NCI-H446 treated with DMSO at 0.1 percent for 48 hours (cell line): ENCODE measurements around the gene SMIM1.
"Not testable (repeated sequence)": the region's sequence is repeated elsewhere in the genome, so short reads cannot be mapped to it uniquely, and the experiment has no call there.

ENCODE experiments used
- DNase-seq: peaks from one replicate; lab custom pipeline; 2025; lab: John Stamatoyannopoulos, UW

Gene SMIM1

DNA sequence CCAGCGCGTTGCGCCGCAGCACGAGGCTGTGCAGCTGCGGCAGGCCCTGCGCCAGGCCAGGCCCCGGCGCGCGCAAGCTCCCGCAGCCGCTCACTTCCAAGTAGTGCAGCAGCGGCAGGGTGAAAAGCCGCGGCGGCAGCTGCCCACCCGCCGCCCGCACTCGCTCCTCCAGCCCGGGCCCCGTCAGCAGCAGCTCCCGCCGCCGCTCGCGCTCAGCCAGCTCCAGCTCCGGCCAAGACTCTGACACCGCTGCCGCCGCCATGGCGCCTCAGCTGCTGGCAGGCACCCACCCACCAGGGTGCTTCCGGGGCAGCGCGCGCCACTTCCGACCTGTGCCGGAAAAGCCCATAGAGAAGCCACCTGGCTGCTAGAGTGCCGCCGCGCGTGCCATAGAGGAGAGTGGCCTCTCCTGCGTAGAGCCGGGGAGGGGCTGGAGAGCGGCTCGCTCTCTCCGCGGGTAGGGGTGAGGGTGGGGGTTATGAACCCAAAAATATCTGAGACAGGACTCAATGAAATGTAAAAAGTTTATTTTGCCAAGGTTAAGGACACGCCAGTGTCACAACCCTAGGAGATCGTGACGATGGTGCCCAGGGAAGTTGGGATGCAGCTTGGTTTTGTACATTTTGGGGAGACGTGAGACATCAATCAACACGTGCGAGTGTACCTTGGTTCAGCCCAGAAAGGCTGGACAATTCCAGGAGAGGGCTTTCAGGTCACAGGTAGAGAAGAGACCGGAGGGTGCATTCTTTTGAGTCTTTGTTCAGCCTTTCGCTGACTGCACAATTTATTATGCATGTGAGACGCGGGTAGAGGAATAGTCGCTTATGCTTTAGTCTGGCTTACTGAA lies 23.9 kb downstream of the SMIM1 start, which contains the start of gene LRRC47:
TSS of gene LRRC47 (minus strand) at position 284 of the 847 bp plus-strand sequence. CDS start at position 262, 22 bp downstream.
- peak; percentile 86 for DNase-seq

DNA sequence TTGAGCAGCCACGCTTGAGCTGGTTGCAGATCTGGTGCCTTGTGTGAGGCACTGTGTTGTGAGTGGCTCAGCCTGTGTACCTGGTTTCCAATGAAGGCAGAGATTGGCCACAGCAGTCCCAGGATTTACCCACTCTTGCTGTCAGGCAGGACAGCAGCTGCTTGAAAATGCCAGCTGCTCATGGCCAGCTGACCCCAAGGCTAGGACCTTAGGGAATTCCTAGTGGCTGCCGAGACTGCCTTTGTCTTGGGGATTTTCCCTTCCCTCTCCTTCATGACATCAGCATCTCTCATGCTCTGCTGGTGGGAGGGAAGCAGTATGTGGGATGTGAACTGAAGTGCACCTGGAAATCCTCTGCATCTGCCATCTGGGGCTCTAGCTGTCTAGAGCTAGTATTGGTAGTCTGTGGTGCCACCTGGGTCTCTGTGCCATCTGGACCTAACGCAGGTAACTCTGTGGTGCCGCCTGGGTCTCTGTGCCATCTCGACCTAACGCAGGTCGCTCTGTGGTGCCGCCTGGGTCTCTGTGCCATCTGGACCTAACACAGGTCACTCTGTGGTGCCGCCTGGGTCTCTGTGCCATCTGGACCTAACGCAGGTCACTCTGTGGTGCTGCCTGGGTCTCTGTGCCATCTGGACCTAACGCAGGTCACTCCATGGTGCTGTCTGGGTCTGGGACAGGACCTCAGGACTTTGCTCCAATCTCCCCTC lies 27.6 kb downstream of the SMIM1 start:
- DNase-seq, result no peak

DNA sequence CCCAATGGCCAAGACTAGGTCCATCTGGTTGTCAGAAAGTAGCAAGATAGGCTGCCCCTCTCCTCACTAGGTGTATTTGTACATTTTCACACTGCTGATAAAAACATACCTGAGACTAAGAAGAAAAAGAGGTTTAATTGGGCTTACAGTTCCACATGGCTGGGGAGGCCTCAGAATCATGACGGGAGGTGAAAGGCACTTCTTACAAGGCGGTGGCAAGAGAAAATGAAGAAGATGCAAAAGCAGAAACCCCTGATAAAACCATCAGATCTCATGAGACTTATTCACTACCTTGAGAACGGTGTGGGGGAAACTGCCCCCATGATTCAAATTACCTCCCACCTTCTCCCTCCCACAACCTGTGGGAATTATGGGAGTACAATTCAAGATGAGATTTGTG lies 28.2 kb downstream of the SMIM1 start:
- DNase-seq, result not testable (repeated sequence)

GRCh38 chr1:3803905-3804626 lies 31.5 kb downstream of the SMIM1 start:
- DNase-seq, result no peak

- not testable (repeated sequence) for DNase-seq
Measured at GRCh38 chr1:3804627-3804944, 32.0 kb downstream of the SMIM1 start.

- no peak for DNase-seq
Measured at GRCh38 chr1:3805038-3805437, 32.5 kb downstream of the SMIM1 start.

DNA sequence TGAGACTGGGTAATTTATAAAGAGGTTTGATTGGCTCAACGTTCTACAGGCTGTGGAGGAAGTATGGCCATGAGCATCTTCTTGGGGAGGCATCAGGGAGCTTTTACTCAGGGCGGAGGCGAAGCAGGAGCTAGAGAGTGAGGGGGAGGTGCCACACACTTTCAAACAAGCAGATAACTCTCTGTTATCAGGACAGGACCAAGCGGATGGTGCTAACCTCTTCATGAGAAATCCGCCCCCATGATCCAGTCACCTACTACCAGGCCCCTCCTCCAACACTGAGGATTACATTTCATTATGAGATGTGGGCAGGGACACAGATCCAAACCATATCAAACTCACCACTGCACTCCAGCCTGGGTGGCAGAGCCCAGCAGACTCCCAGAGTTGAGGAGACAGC lies 35.2 kb downstream of the SMIM1 start:
- no peak for DNase-seq

- DNase-seq, result no peak
Measured at GRCh38 chr1:3809680-3810079, 37.1 kb downstream of the SMIM1 start.

GRCh38 chr1:3810149-3810761 lies 37.7 kb downstream of the SMIM1 start:
- not testable (repeated sequence) for DNase-seq

DNA sequence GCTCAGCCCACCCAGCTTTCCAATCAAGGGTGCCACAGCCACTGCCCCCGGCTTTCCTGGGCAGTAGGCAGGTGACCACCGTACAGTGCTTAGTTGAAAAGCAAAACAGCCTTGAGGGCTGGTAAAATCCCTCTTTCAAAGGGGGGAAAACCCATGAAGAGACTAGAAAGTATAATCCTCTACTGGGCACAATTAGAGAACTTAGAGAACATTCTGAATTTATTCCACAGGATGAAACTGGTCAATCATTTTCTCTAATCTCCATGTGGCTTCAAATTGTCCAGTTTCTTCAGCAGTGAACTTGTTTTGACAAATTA lies 39.0 kb downstream of the SMIM1 start:
- DNase-seq, result no peak

- no peak for DNase-seq
Measured at GRCh38 chr1:3814065-3814464, 41.5 kb downstream of the SMIM1 start.

DNA sequence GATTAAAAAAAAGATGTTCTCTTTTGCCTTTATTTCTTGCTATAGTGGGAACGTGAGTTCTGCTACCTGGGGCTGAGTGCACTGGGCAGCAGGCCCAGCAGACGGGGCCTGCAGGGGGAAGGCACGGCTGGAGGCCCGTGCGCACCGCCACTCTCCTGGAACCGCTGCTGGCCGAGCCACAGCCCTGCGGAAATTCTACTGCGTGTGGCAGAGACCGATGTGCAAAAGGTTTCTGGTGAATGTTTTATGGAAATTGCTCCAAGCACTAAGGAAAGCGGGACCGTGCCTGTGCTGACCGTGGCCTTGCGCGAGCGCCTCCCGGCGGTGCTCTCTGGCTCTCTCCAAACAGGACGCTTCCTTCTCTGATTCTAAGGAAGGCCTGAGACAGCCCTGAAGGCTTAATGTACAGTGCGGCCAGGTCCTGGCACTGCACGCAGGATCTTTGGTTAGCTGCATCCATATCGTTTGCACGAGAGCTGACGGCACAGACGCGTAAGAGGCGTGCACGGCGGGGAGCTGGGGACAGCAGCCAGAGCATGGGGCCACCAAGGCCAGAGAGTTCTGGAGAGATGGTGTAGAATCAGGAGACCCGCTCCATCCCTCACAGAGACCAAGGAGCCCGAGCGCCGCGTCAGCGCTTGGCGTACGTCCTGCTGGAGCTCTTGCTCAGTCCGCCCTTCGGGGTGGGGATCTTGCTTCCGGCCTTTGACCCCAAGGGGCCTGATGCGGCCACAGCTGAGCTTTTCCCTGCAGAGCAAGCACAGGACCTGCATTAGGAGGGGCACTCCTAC lies 42.4 kb downstream of the SMIM1 start:
- no peak for DNase-seq

- DNase-seq, result no peak
Measured at GRCh38 chr1:3816331-3817137, 44.0 kb downstream of the SMIM1 start.

DNA sequence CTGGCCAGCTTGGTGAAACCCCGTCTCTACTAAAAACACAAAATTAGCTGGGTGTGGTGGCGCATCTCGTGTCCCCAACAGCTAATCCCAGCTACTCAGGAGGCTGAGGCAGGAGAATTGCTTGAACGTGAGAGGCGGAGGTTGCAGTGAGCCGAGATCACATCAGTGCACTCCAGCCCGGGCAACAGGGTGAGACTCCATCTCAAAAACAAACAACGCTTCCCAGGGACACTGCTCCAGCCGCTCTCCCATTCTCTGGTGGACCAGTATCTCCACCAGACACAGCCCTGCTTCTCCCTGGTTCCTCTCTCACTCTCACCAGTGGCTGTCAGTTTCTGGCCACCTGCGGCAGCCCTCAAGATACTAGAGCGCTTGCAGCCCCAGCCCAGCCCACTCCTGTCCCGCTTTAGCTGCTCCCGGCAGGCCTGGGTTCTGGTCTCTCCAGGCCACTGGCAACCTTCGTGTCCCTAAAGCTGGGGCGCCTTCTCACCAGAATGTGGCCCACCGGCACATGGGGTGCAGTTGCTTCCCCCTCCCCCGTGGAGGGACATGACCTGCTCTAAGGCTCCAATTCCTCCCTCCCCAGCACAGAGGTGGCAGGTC lies 44.7 kb downstream of the SMIM1 start:
- DNase-seq, result no peak

- no peak for DNase-seq
Measured at GRCh38 chr1:3817821-3818597, 45.5 kb downstream of the SMIM1 start.

DNA sequence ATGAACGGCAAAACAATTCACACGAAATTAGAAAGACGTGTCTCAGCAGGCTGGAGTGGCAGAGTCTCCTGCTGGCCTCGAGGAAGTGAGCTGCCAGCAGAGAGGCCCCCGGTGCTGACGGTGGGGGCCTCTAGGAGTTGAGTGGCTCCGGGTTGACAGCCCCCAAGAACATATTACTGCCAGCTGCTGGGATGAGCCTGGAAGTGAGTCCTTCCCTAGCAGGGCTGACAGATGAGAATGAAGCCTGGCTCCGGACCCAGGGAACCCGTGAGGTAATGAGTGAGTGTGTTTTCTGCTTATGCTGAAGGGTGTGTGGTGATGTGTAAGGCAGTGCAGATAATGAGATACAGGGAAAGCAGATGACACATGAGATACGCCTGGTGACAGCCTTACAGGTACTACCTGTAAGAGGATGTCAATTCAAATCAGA lies 47.2 kb downstream of the SMIM1 start:
- DNase-seq, result no peak

- DNase-seq, result no peak
Measured at GRCh38 chr1:3820316-3820715, 47.8 kb downstream of the SMIM1 start.

- DNase-seq, result peak; percentile 72
Measured at GRCh38 chr1:3821004-3821403, 48.5 kb downstream of the SMIM1 start.

- no peak for DNase-seq
Measured at GRCh38 chr1:3821447-3821846, 48.9 kb downstream of the SMIM1 start.

- DNase-seq, result no peak
Measured at GRCh38 chr1:3821908-3822307, 49.4 kb downstream of the SMIM1 start.
